Activated CD4-positive, alpha-beta T cell treated with anti-CD3 and anti-CD28 coated beads for 48 hours (primary cell): ENCODE measurements around the gene TCEA2.

Experiments
- DNase-seq: peaks from one replicate; pipeline ENCODE4 v3.0.0-alpha.2; 2020

Gene TCEA2

GRCh38 chr20:64035933-64036345 lies 27.1 kb upstream of the TCEA2 start, which contains the start of gene C20orf204:
Gene C20orf204 (plus strand): TSS chr20:64036182. CDS start chr20:64036324, 142 bp downstream.
- DNase-seq: no peak

- DNase-seq: no peak
These were observed 26.4 kb upstream of the TCEA2 start for GRCh38 chr20:64036346-64037198.

- DNase-seq: no peak
These were observed 25.9 kb upstream of the TCEA2 start for GRCh38 chr20:64037199-64037497.

GRCh38 chr20:64037498-64038213 lies 25.3 kb upstream of the TCEA2 start:
- DNase-seq: peak; percentile 29

- no peak for DNase-seq
These were observed 24.8 kb upstream of the TCEA2 start for GRCh38 chr20:64038224-64038564.

GRCh38 chr20:64038565-64039292 lies 24.3 kb upstream of the TCEA2 start:
- peak; percentile 82 for DNase-seq

- no peak for DNase-seq
These were observed 23.5 kb upstream of the TCEA2 start for GRCh38 chr20:64039293-64040160.

GRCh38 chr20:64040231-64041039 lies 22.6 kb upstream of the TCEA2 start:
- no peak for DNase-seq

GRCh38 chr20:64041040-64041780 lies 21.8 kb upstream of the TCEA2 start:
- no peak for DNase-seq

- no peak for DNase-seq
These were observed 21.3 kb upstream of the TCEA2 start for GRCh38 chr20:64041781-64042053.

- DNase-seq: no peak
These were observed 20.8 kb upstream of the TCEA2 start for GRCh38 chr20:64042054-64042781.

GRCh38 chr20:64043768-64044167 lies 19.2 kb upstream of the TCEA2 start:
- DNase-seq: no peak

GRCh38 chr20:64044484-64045247 lies 18.3 kb upstream of the TCEA2 start:
- no peak for DNase-seq

- no peak for DNase-seq
These were observed 17.5 kb upstream of the TCEA2 start for GRCh38 chr20:64045346-64046011.

- no peak for DNase-seq
These were observed 16.0 kb upstream of the TCEA2 start for GRCh38 chr20:64047046-64047389.

GRCh38 chr20:64047968-64048401 lies 15.0 kb upstream of the TCEA2 start:
- DNase-seq: no peak

GRCh38 chr20:64048402-64049044 lies 14.5 kb upstream of the TCEA2 start:
- DNase-seq: no peak

- peak; percentile 47 for DNase-seq
These were observed 13.7 kb upstream of the TCEA2 start, which contains the start of gene SOX18 for GRCh38 chr20:64049060-64049877. Gene SOX18 (minus strand): TSS chr20:64049639. CDS start chr20:64049516, 123 bp downstream.
